IPS-NIHi7 (cell line): ENCODE data around the gene PXDN.
"Not testable (repeated sequence)": the region's sequence is repeated elsewhere in the genome, so short reads cannot be mapped to it uniquely, and the experiment has no call there.

Source experiments
- DNase-seq: peaks from one replicate; pipeline ENCODE4 v3.0.0; 2012; ENCODE audit warnings: mixed read lengths; ENCODE audit errors: extremely low spot score

Gene PXDN

GRCh38 chr2:1777156-1777555, 32.8 kb upstream of the PXDN start:
- DNase-seq = no peak

- DNase-seq = no peak
These were observed 31.3 kb upstream of the PXDN start for GRCh38 chr2:1775511-1776035.

- no peak for DNase-seq
These were observed 30.6 kb upstream of the PXDN start for GRCh38 chr2:1774929-1775328.

GRCh38 chr2:1773883-1774282, 29.6 kb upstream of the PXDN start:
- no peak for DNase-seq

DNA sequence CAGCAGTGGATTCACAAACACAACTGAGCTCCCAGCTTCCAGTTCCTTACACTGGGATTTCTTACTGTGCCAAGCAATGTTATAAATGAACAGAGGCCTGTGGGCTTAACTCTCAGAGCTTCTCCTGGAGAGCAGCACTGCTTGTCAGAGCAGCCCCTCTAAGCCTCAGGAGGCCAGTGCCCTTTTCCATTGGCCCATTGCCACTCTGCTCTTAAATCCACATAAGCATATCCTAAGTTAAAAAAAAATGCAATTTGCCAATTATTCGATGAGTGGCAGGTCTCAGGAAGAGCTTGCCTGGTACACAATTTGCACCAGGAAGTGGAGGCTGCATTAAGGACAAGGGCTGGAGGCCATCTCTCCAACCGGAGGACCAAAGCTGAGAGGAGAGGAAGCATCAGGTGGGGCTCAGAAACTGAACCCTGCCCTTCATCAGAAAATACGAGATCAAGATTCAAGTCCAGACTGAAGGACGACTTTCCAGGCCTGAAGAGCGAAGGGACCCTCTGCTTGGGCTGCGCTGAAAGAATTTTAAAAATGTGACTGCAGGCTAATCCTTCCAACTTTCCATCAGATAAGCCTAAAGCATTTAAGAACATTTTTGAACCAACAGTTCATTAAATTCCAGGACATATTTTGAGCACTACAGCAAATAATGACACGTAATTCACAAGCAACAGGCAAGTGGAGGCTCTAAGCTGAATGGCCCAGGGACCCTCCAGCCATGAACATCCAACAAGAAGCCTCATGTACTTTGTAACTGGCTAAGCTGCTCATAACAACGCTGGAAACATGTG, 28.4 kb upstream of the PXDN start:
- DNase-seq = no peak

DNA sequence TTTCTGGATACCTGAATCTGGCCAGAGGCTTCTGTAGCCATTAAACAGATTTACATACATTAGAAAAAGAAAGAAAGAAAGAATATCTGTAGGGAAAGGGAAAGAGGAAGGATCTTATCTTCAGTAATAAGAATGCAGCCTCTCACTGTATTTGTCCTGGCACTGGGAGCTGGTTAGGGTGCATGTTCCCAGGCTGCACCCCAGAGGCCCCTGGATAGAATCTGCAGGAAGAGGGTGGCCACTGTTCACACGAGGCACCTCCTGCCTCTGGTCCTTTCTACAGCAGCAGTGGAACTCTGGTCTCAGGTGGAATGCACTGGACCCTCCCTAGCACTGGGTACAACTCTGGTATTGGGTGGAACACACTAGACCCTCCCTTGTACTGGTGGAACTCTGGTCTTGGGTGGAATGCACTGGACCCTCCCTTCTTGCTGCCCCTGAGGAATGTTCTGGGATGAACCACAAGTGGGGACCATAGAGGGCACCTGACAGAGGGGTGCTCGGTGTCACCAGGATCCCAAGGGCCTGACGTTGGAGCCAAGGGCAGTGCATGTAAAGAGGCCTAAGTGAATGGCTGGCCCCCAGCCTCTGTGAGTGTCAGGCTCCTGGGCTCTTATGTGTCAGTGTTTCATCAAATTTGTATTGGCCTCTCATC, 27.4 kb upstream of the PXDN start:
- DNase-seq = no peak

GRCh38 chr2:1770566-1771380, 26.5 kb upstream of the PXDN start:
- DNase-seq = no peak

DNA sequence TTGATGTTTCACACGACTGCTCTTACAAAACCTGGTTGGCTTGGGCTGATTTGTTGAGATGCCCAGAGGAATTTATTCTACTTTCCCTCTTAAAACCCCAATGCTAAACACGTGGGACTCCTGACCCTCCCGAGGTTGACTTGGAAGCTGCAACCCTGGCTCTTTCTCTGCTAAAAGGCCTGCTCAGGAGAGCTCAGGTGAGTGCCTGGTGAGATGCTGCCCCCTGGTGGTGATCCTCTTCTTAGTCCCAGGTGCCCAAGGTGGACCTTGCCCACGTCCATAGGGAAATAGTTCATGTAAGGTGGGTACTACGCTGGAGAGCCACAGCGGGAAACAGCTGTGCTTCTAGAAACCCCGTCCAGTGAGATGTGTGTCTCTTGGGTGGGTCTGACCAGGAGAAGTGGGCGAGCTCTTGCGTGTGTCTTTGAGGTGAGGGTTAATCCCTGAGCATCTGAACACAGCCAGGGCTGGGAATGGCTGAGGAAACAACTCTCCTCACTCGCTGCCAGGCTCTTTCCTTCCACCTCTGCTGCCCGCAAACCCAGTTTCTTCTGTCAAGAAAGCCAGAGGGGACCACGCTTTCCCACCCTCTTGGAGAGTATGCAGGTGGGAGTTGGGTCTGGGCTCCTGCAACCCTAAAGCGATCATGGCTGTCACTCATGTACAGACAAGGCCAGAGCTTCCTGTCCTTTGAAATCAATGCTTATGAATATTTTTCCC, 25.5 kb upstream of the PXDN start:
- DNase-seq = peak; percentile 95

DNA sequence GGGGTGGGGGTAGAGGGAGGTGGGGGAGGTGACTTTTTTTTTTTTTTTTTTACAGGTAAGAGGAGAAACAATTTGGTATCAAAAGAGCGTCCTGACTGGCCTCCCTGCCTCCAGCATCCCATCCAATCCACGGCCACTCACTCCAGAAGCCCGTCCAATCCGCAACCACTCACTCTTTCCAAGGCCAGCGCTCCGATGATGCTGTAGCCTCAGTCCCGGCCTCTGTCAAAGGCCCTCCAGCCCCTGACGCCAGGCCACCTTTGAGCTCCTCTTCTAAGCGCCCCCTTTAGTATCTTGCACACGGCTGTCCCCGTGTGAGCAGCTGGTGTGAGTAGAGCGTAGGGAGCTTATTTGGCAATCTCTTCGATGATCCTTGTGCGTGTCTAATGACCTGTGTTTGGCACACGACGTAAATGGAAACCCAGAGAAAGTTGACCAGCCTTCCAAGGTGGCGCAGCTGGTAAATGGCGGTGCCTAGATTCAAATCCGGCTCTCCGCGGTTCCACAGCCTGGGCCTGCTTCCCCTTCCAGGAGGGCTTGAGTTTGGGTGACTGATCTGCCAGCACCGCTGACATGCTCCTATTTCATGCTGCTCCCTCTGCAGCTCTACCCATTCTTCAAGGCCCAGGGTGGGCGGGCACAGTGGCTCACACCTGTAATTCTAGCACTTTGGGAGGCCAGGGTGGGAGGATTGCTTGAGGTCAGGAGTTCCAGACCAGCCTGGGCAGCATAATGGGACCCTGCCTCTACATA, 23.8 kb upstream of the PXDN start:
- DNase-seq = no peak

- DNase-seq = peak; percentile 41
These were observed 22.8 kb upstream of the PXDN start for GRCh38 chr2:1766851-1767811.

DNA sequence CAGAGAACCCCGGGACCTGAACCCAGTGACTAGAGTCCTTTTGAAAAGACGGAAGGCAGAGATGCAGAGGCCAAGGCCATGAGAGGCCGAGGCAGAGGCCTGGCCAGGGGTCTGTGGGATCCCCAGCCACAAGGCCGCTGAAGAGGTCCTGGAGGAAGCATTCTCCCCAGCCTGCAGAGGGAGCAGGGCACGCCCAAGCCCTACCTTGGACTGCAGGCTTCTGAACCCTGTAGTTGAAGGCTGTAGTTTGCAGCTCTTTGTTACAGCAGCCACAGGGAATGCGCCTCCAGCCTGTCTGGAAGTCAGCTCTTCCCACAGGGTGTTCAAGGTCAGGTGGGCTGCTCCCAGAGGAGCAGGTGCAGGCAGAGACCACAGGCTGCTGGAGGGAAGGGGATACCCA, 22.1 kb upstream of the PXDN start:
- peak; percentile 67 for DNase-seq

GRCh38 chr2:1765201-1765600, 20.9 kb upstream of the PXDN start:
- DNase-seq = not testable (repeated sequence)

- no peak for DNase-seq
These were observed 15.3 kb upstream of the PXDN start for GRCh38 chr2:1759611-1759930.

- DNase-seq = no peak
These were observed 14.7 kb upstream of the PXDN start for GRCh38 chr2:1758774-1759610.

DNA sequence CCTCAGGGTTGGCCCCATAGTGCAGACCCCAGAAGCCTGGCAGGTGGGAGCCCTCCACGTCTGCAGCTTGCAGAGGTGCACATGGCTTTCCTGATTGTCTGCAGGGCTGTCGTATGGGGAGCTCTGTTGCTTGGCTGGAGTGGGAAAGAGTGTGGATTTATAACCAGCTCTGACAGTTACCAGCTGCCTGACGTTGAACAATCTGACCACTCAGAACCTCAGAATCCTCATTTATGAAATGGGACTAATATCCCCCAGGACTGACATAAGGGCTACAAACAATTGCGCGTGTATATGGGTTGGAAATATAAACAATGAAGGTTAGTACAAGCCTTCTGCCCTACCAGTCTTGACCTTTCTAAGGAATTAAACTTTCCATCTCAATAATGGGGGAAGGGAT, 13.9 kb upstream of the PXDN start:
- no peak for DNase-seq

GRCh38 chr2:1757567-1757966, 13.3 kb upstream of the PXDN start:
- DNase-seq = no peak

- not testable (repeated sequence) for DNase-seq
These were observed 12.8 kb upstream of the PXDN start for GRCh38 chr2:1757146-1757545.

GRCh38 chr2:1756456-1756855, 12.1 kb upstream of the PXDN start:
- DNase-seq = no peak
